GM19025 (cell line): ENCODE results near the gene SP8.

Experiments
- ATAC-seq: cut with Tn5 transposase; IDR thresholded peaks from one replicate; pipeline ENCODE4 v1.9.1; 2021; ENCODE audit warnings: mild to moderate bottlenecking, low read depth, moderate library complexity; ENCODE audit not compliant: unreplicated experiment

Gene SP8

DNA sequence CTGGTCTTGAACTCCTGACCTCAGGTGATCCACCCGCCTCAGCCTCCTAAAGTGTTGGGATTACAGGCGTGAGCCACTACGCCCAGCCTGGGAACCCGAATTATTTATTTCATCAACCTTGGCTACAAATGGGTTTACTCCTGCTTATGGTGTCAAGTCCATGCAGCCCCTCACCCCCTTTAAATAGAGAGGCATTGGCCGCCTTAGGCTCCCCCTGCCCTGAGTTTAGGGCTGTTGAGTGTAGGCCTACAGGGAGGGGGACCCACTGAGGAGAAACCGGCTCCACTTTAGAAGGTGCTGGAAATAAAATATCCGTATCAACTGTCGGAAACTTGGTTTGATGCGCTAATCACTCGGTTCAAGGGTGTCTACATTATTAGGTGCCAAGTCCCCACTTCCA lies 8.7 kb upstream of the SP8 start:
- ATAC-seq: no peak

GRCh38 chr7:20794676-20795075 lies 8.0 kb upstream of the SP8 start:
- ATAC-seq: no peak

GRCh38 chr7:20793694-20794394 lies 7.2 kb upstream of the SP8 start:
- no peak for ATAC-seq

GRCh38 chr7:20793248-20793647 lies 6.6 kb upstream of the SP8 start:
- ATAC-seq: no peak

GRCh38 chr7:20791538-20792434 lies 5.1 kb upstream of the SP8 start:
- no peak for ATAC-seq

GRCh38 chr7:20790375-20790774 lies 3.7 kb upstream of the SP8 start:
- no peak for ATAC-seq

- no peak for ATAC-seq
Measured at GRCh38 chr7:20788420-20788990, 1.8 kb upstream of the SP8 start.

DNA sequence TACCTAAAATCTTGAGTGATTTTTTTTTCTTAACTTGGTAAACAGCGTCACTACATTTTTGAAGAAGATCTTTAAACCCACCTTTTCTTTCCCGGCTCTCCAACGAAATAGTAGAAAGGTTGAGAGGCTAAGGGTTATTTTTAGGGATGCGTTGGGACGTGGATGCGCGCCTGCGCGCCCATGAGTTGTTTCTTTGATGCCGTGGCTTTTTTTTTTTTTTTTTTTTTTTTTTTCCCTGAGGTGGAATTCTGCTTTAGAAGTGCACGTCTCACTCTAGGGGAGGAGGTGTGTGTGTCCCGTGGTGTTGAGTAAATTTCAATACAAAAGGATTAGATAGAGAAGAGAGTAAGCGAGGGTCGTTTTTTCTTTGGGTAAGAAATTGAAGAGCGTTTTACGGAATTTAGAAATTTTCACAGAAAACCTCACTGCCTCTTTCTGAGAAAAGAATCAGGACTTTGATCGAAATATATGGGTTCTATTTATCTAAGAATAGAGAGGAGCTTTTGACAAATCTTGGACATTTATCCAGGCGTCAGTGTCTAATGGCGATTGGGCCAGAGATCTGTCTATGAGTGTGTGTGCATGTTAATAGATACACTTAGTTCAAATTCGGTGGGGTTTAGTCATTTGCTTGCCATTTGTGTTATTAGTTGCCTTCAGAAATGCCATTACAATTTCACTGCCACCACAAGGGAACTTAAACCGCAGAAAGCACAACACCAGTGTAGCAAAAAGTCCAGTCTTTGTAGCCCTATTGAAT lies 1.2 kb upstream of the SP8 start:
- ATAC-seq: no peak

- no peak for ATAC-seq
Measured at GRCh38 chr7:20786421-20786778, 286 bp downstream of the SP8 start.

GRCh38 chr7:20786049-20786412 lies 655 bp downstream of the SP8 start:
- ATAC-seq: no peak

DNA sequence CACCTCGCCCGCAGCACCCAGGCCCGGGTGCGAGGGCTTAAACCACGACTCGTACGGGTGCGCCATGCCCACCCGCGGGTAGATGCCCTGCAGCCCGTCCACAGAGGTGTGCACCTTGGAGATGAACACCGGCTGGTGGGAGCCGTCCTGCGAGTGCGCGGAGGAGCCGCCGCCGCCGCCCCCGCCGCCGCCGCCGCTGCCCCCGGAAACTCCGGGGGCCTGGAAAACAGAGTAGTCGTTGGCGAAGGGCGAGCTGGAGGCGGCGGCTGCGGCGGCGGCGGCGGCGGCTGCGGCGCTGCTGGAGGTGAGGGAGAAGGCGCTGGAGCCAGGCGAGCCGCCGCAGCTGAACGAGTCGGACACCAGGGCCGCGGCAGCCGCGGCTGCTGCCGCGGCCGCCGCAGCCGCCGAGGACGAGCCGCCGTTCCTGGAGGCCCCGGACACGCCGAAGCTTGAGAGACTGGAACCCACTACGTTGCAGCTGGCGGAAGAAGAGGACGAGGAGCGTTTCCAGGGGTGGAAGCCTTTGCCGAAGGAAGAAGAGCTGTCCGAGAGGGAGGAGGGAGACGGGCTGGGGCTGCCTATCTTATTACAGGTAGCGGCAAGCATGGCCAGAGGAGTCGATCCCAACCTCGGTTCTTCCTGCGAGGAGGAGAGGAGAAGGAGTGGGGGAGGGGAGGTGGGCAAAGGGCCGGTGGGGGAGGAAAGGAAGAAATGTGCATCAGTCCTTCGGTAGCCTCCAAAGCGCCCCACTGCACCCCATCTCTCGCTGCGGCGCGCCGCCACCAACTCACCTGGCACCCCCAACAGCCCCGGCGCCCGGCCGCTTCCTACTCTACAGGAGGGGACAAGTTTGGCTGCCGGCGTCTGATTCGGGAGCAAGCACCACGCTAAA lies 1.3 kb downstream of the SP8 start:
- ATAC-seq: no peak

GRCh38 chr7:20784388-20785156 lies 2.1 kb downstream of the SP8 start:
- ATAC-seq: no peak

- no peak for ATAC-seq
Measured at GRCh38 chr7:20783700-20784387, 2.8 kb downstream of the SP8 start.

DNA sequence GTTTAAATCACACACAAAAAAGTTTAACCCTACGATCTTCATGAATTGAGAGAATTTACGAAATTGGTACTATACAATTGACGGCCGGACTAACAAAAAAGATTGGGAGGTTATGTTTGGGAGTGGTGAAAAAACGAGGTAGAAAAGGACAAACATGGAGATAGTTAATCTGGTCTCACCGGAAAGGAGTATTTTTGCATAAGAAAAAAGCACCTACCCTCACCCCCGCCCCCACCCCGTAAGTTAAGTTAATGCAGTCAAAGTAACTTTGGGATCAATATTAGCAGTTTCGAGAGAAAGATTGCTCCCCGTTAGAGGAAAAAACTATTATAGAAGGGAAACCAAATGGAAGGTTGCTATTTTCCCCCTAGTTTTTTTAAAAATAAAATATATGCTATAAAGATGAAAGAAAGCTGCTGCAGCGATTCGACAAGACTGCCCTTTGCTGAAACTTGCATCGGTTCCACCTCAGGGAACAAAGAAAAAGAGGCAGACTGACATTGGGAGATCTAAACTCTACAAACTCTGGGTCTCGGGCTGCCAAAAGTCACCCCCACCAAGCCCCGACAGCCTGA lies 3.5 kb downstream of the SP8 start:
- ATAC-seq: no peak

DNA sequence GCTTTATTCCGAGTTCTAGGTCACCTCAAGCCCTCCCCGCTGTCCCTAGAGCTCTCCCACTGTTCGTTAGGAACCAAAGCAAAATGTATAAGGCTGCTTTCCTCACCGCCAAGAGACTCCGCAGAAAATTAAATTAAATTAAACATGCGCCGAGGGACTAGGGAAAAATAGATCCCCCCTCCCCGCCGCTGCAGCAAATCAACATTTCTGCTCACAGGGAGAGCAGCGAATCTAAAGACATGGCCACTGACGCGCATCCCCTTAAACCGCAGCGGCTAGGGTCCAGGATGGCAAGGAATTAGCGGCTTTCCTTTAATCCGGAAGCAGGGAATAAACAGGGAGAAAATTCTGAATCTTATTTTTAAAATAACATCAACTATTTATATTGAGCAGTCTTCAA lies 7.6 kb downstream of the SP8 start:
- ATAC-seq: no peak

DNA sequence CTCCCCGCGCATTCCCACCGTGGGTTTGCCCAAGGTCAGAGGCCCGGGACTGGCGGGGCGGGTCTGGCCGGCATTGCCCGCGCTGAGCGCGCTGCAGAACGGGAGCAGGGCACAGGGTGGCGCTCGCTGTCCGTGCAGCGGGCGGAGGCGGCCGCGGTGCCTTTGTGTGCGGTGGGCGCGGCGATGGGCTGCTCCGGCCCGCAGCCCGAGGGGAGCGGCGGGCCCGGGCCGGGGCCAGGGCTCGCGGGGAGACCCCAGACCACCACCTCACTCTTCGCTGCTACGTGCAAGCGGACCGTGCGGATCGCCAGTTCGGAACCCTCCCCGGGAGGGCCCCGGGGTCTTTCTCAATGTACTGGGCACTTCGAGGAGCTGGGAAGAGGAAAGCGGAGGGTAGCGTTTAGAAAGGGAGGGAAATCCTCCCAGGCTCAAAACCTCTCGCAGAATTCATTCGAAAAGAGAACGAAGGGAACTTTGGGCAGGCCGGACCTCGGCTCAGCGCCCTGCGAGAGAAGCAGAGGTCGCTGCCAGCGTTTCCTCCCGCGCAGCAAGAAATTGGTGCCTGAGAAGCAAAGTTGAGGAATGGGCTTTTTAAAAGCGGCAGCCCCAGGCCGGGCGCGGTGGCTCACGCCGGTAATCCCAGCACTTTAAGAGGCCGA lies 8.5 kb downstream of the SP8 start:
- no peak for ATAC-seq

GRCh38 chr7:20777377-20778062 lies 9.2 kb downstream of the SP8 start:
- no peak for ATAC-seq
